ENCODE results near the gene DDN.

Gene DDN

DNA sequence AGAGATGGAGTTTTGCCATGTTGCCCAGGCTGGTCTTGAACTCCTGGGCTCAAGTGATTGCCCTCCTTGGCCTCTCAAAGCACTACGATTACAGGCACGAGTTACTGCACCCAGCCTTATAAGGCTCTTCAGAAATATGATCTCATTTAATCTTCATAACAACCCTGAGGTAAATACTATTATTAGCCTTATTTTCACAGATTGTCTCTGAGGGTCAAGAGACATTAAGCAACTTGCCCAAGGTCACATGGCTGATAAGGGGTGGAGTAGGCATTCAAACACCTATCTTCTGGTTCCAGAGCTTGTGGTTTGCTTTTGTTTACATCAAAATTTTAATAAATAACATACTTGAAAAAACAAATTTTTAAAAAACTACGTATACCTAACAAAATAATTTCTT is 14.3 kb upstream of the DDN start:
- DNase-seq (ENCODE audit: low read depth, low spot score), result no peak

DNA sequence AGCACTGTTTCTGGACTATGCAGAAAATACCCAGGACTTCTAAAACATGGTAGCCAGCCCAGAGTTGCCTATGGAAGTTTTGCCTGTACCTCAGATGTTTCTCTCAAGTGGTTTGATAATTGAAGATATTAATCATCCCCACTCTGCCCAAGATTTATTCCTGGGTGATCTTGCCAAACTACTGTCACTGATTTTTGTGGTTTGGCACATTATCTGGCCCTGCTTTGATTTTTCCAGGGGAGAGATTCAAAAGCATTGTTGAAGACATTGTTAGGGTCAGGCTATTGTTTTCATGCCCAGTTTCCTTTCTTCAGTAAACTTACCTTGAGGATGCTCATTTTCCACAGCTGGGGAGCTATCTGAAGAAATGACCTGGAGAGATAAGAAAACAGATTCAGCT is 13.6 kb upstream of the DDN start:
- no peak for DNase-seq (ENCODE audit: low read depth, low spot score)

DNA sequence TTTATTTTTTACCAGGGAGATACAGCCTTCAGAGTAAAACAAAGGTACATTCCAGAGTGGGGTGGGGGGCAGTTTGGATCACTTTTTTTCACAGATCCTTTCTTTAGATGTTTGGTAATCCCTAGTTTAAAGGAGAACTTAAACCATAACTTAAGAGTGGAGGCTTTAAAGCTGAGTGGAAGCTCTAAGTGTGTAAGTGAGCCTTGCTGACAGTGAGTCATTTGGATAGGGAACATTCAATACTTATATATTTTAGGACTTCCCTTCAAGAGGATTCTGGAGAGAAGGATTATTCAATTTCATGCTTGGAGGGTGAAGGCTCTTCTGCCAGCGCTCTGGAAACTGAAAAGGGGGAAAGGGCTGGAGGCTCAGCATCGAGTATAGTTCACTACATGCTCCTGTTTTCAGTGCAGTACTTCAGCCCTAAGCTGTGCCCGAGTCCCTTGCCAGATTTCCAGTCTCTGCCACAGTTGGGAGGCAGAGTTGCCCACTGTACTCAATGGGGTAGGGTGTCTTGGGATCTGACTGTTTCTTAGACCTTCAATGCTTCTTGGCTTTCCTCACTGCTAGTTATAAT is 11.0 kb upstream of the DDN start:
- no peak for DNase-seq (ENCODE audit: low read depth, low spot score)

DNA sequence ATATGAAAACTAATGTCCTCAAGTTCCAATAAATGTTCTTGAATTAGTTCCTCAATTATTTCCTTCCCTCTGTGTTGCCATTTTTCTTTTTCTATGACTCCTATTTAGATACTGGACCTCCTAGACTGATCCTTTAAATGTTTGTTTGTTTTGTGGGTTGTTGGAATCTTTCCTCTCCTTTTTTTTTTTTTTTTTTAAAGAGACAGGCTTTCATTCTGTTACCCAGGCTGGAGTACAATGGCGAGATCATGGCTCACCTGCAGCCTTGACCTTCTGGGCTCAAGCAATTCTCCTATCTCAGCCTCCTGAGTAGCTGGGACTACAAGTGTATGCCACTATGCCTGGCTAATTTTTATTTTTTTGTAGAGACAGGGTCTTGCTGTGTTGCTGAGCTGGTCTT is 9.8 kb upstream of the DDN start:
- no peak for DNase-seq (ENCODE audit: low read depth, low spot score)

DNA sequence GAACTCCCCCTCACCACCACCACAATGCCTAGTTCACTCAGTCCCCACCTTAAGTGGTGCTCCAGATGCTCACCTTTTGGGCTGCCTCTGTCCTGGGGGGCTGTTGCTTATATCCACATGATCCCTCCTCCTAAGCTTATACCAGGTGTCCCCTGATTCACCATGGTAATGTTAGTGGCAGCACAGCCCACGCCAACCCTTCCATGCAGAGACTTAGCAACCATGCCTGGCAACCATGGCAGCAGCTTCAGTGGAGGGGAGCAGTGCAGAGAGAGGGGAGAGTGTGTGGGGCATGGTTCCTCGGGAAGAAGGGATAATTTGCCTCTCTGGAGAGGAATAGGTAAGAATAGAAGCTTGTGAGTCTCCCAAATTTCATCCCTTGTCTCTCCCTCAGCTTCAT is 1.2 kb upstream of the DDN start:
- no peak for DNase-seq (ENCODE audit: low read depth, low spot score)

DNA sequence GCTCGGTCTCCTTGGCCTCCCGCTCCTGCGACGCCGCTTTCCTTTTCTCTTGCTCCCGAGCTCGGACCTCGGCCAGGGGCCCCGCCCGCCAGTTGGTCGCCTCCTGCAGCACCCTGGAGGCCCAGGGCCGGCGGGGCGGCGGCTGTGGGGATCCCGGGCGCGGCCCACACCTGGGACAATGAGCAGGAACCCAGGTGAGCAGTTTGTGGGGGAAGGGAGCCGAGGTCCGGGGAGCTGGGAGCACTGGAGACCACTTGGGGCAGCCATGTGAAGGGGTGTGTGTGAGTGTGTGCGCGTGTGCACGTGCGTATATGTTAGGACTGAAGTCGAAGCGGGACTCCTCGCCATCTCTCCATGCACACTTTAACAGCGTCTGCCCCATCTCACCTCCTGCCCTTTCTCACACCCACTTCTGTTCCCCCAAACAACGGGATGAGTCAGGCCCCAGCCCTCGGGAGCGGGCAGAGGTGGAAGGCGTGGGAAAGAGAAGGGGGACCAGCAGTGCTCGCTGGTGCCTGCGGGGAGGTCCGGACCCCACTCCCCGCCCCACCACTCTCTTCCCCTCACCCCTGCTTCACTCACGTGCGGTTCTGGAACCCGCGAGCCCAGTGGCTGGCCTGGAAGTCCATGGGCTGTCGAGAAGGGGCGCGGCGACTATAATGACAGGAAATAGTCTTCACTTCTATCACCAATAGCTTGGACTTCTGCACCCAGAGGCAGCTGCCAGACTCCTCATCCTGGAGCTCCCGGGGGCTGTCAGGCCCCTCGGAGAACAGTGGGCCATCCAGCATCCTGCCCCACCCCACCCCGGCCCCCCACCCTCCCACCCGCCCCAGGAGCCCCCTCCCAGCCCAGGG is 450 bp downstream of the DDN start:
- DNase-seq (ENCODE audit: low read depth, low spot score), result peak; percentile 33

DNA sequence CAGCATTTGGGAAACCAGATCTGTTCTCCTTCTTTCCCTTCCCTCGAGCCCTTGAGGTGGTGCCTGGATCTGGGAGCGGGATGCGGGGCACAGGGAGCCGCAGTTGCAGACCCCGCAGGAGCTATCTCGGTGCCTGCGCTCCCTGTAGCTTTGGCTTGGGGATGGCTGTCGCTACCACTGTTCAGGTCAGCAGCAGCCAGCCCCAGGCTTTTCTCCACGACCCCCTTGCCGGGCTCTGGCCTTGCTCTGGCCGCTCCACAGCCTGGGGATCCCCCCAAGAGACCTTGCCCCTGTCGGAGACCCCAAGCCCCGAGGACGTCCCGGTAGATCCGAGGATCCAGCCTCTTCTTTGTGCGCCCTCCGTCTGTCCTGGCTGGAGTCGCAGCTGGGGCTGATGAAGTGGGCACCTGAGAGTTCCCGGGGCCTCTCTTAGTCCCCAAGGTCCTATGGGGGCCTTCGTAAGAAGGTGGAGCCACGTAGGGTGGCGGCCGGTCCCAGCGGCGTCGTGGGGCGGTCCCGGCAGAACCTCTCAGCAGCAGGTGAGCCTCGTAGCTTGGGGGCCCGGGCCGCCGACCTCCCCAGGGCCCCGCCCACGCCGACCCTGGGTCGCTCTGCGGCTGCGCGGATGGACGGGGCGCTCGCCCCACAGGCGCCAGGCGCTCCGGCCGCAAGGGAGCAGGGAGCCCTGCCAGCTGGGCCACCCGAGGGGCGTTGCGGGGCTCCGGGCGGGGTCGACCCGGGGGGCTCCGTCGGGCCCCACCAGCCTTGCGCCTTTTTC is 1.3 kb downstream of the DDN start:
- no peak for DNase-seq (ENCODE audit: low read depth, low spot score)

DNA sequence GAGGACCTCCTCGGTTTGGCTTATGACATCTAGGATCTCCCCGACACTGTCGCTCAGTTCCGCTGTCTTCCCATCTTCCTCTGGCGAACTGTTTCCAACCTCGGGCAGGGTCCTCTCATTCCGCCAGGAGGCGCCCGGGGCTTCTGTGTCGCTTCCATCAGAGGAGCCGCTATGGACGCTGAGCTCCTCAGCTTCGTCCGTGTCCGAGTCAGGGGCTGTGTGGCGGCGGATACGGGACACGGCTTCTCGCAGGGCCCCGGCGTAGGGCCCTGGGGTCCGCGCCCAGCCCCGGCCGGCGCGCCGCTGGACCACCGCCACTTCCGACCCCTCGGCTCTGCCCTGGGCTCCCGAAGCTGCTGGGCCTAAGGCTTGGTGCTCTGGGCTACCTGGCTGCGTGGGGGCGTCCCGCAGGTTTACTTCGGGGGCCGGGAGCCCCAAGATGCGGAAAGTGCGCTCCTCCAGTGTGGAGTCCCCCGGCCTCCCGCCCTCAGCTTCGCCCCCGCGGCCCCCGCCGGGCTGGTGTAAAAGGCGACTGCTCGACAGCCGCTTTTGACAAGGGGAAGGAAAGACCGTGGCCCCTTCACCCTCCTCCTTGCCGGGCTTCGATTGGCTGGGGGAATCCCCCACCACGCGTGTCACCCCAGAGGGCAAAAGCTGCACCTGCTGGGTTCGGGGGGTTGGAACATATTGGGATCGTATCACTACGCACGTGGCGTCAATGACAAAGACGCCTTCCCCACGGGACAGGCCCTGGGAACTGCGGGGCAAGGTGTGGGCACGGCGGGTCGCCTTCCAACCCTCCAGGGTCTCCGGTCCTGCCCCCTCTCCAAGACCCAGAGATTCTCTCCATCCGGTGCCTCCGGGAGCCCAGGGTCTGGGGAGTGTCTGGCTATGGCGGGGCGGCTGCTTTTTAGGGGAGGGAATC is 2.1 kb downstream of the DDN start:
- peak; percentile 86 for DNase-seq (ENCODE audit: low read depth, low spot score)

DNA sequence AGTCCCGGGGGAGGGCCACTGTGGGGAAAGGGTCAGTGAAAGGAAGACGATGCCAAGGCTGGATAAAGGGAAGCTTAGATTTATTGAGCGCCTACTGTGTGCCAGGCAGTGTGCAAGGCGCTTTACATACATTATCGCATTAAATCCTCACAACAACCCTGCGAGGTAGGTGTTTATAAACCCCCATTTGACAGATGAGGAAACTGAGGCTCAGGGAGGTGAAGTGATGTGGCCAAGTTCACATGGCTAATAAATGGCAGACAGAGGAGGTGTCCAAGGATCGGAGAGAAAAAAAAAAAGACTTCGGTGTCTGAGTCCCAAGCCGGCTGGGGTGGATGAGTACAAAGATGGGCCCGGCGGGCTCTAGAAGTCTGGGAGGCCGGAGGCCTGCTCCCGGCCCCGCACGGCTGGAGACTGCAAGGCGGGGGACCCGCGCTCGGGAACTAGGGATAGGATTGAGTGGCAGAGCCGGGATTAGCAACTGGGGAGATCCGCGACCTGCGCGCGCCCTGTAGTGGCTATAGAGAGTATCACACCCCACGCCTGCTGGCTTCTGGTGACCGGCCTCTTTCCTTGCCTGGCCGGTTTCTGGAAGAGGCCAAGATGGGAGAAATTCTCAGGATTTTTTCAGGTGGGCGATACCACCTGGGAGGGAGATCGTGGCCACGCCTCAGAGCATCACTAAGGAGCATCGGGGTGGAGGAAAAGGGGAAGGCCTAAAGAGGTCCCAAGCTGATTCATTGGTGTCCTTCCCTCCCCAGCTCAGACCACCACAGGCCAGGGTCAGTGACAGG is 3.9 kb downstream of the DDN start:
- peak; percentile 92 for DNase-seq (ENCODE audit: low read depth, low spot score)

DNA sequence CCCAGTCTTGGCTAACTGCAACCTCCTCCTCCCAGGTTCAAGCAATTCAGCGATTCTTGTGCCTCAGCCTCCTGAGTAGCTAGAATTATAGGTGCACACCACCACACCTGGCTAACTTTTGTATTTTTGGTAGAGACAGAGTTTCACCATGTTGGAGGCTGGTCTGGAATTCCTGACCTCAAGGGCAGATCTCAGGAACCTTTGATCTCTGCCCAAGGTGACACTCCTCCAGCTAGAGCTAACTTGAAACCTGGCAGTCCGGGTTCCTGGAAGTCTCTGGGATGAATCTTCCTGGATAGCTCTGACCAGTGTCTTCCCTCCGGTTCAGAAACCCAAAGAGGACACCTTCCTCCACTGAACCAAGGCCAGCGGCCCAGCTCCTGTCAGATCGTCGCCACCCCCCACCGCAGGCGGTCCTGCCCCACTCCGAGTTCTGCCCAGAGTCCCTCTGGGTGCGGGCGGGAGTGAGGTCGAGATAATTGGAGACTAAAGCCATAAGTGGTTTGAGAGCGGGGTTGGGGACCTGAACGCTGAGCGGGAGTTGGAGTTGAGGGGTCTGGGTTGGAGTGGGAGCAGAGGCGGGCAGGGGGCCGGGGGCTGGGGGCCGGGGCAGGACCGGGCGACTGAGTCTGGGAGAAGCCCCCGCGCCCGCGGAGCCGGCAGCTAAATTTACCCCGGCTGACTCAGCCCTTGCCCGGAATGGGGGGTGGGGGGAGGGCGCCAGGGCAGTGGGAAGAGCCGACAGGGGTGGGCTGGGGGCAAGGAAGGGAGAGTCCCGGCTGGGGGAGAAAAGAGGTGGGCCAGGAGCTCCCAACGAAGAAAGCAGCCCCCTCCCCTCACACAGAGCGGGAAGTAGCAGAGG is 4.7 kb downstream of the DDN start:
- no peak for DNase-seq (ENCODE audit: low read depth, low spot score)

DNA sequence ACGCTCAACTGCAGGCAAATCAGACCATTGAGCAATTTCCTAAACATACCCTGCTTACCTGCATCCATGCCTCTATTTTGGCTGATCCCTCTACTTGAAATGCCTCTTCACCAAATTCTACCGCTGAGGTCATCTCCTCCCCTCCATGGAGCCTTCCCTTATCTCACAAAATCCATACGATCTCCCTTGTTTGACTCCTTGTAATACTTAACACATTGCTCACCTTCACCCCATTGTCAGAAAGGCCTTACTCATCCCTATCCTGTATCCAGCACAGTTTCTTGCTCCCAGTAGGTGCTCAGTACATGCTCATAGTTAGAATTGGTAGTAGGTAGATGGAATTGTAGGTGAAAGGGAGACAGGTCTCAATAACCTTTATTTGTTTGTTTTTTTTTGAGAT is 5.4 kb downstream of the DDN start:
- DNase-seq (ENCODE audit: low read depth, low spot score), result no peak

DNA sequence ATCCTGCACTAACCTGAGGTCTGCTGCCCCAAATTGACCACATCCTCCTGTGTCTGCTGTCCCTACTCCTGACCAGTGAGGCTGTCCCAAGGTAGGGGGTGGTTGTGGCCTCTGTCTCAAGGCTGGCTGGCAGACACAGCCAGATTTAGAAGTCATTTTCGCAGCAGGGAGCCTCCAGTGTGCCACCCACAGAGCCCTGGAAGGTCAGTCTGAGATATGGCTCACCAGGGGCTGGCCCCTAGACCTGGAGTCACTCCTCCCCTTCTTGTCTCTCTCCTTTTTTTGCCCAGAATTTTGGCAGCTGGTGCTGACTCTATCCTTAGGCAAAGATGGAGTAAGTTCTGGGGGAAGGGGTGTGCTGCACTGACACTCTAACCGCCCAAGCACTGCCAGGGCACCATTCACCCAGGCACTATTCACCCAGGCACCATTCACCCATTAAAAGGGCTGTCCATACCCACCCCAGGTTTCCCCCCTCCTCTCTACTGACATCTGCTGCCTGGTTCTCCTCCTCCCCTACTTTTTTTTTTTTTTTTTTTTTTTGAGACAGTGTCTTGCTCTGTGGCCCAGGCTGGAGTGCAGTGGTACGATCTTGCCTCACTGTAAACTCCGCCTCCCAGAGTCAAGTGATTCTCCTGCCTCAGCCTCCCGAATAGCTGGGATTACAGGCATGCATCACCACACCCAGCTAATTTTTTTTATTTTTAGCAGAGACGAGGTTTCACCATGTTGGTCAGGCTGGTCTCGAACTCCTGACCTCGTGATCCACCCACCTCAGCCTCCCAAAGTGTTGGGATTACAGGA is 7.7 kb downstream of the DDN start:
- DNase-seq (ENCODE audit: low read depth, low spot score), result no peak

DNA sequence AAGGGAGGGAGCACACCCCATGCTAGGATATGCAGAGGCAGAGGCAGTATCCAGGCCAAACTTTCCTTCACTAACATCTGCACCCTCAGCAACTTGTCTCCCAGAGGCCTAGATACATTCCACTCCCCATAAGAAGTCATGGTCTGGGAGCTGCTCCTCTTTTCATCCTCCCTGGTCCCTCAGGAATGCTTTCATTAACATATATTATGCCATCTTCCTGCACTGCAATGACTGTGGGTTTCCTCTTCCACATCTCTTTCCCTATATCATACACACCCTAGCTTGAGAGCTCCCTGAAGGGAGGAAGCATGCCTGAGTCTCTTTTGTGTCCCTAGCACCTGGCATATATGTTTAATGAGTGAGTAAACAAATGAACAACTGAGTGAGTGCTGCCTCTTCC is 8.6 kb downstream of the DDN start:
- DNase-seq (ENCODE audit: low read depth, low spot score), result no peak

DNA sequence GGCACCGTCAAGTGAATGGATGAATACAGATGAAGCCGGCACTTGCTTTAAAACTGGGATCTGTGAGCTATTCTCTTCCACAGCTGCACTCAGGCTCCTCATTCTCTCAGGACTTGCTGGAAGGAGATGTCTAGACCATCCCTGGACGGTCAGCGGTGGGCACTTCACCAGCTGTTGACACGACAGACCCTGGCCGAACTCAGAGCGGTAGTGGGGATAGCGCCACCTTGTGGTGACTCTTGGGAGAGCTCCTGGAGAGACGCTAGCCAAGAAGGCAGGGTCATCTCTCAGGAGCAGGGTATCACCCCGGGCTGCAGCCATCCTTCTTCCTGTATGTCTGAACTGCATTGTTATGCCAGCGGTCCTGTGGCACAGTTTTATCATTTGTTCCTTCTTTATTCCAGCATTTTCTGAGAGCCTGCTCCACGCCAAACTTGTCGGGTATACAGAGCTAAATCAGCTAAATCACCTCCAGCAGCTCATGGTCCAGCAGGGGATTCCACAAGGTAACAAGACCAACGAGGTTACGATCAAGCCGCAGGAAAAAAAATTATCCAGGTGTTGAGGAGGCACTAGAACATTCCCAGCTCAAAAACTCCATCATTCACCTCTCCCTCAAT is 11.0 kb downstream of the DDN start:
- peak; percentile 66 for DNase-seq (ENCODE audit: low read depth, low spot score)

DNA sequence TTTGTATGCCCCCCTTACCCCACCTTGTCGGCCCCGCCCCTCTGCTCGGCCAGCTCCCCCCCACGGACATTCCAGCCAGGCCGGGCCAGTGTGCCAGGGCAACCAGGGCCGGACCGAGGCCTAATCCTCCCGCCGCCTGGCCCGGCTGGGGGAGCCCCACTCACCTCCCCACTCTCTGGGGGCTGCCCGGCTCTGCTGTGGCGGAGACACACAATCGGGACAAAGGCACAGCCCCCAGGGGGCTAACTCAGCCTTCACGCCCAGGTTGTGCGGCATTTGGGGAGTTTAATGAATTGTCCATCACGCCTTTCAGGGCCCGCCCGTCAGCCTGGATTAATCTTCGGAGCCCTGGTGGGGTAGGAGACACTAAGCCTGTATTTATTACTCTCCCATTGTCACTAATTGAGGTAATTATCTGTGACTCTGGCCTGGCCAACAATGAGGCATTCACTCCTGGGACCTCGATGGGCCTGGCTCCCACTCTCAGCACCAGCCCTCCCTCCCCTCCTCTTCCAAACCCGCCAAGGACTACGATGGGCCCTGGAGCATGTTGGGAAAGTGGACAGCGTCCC is 12.4 kb downstream of the DDN start:
- no peak for DNase-seq (ENCODE audit: low read depth, low spot score)

DNA sequence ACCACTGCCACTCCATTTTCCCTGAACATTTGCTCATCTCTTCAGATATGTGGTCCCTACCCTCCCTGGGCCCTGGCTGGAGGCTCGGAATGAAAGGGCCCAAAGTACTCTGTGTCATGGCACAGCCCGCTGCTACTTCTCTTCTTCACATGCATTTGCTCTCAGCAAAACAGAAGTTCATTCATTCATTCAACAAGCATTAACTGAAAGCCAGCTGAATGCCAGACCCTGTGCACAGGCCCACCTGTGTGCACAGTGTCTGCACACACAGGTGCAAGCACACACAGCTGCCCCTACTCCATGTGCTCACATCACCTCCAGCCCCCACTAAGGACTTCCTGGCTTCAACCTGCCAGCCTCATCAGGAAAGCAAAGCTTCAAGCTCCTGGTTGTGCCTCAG is 13.3 kb downstream of the DDN start:
- no peak for DNase-seq (ENCODE audit: low read depth, low spot score)

DNA sequence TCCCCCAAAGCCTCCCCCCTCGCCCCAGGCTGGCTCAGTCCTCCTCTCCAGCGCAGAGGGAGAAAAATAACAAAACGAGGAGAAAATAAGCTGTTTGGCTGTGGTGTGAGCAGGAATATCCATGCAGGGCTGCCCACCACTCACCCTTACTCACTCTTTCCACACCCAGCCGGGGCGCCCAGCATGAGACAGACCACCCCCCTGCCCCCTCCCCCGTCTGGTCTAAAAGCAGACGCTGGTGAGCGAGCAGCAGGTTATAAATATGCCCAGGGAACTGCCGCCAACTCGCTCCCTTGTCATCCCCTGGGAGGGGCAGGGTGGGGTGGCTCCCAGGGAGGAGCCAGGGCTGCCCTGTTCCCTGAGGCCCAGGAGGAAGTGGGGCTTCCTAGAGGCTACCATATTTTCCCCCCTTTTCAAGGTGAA is 13.7 kb downstream of the DDN start:
- no peak for DNase-seq (ENCODE audit: low read depth, low spot score)

DNA sequence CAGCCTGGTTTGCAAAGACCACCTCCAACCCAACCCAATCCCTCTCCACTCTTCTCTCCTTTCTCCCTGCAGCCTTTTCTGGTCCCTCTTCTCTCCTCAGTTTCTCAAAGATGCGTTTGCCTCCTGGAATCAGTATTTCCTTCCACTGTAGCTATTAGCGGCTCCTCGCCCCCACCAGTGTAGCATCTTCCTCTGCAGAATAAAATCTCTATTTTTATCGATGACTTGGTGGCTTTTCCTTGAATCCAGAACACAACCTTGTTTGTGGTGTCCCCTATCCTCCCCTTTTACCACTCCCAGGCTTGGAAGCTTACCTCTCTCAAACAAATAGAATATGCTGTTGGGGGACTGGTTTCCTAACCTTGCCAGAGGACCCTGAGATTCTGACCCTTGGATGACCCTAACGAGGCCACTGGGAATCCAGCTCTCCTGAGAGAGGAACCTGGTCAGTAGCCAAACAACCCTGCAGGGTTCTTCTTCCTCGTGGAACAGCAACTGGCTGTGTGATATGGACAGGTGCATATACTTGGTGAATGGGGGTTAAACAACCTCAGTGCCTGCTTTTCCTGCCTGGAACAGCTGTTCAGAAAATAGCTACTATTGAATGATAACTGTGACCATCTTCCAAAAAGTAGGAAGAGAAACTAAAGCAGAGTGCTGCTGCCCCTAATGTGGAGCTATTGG is 16.6 kb downstream of the DDN start:
- no peak for DNase-seq (ENCODE audit: low read depth, low spot score)
